Activated CD4-positive, CD25-positive, alpha-beta regulatory T cell (primary cell): Measurements from ENCODE around the gene LKAAEAR1.

Experiments
- DNase-seq, 4 experiments: peaks; one replicate each; lab custom pipeline; 2025; lab: John Stamatoyannopoulos, UW

Gene LKAAEAR1

GRCh38 chr20:64050261-64051032, 33.8 kb downstream of the LKAAEAR1 start:
- DNase-seq = no peak

GRCh38 chr20:64049878-64050260, 34.3 kb downstream of the LKAAEAR1 start:
- DNase-seq = no peak

GRCh38 chr20:64049060-64049877, 34.9 kb downstream of the LKAAEAR1 start, which contains the start of gene SOX18:
Gene SOX18 (minus strand): TSS chr20:64049639. CDS start chr20:64049516, 123 bp downstream.
- DNase-seq = no peak

GRCh38 chr20:64048402-64049044, 35.7 kb downstream of the LKAAEAR1 start:
- DNase-seq = no peak

GRCh38 chr20:64047968-64048401, 36.2 kb downstream of the LKAAEAR1 start:
- no peak for DNase-seq

DNA sequence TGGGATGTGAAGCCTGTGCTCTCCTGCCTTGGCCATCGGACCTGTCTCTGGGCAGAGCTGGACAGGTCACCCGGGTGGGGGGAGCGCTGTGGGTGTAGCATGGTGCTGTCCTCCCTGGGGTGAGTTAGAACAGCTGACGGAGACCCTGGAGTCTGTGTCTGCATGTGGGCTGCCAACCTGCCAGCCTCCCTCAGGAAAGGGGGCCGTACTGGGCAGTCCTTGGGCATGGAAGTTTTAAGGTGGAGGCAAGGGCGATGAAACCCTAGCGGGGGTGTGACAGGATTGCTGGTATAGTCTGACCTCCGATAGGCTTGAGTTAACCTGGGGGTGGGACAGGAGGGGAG, 37.2 kb downstream of the LKAAEAR1 start:
- DNase-seq = no peak

GRCh38 chr20:64045346-64046011, 38.7 kb downstream of the LKAAEAR1 start:
- DNase-seq = no peak

DNA sequence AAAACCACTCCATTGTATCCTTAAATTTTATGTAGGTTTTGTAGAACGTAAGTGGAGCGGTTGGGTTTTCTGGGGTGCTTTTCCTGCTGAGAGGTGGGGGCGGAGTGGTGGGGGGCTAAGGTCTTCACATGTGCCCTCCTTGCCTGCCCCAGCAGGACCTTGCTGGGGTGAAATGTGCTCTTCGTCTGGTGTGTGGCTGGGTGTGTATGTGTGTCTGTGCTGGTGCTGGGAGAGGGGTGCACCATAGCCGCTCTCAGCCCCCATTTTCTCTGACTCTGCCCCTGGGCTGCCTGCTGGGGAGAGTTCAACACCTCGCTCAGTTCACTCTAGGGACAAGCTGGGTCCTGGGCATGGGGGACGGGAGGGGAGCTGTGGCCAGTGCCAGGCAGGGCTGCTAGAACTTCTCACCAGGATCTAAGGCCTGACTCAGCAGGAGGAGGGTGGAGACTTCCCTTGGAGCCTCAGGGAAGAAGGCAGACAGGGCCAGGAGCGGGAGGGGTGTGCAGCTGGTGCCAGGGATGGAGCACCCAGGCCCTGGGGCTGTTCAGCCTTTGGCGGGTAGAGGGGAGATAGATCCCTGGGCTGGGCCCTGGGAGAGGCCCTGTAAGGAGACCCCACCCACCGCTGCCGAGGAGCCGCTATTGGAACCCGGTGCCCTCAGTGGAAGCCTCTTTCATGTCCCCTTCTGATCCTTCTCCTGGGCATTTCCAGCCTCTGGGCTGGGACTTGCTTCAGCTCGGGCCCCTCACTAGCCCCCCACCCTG, 39.5 kb downstream of the LKAAEAR1 start:
- DNase-seq = no peak

DNA sequence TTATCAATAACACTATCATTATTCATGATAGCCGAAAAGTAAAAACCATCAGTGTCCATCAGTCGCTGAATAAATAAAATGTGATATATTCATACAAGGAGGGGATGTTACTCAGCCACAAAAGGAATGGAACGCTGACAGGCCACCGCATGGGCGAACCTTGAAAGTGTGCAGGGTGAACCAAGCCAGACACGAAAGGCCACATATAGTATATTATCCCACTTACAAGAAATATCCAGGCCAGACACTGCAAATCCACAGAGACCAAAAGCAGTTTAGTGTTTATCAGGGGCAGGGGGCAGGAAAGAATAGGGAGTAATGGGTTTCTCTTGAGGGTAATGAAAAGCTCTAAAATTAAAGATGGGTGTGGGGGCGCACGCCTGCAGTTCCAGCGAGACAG, 40.4 kb downstream of the LKAAEAR1 start:
- DNase-seq = no peak

GRCh38 chr20:64042054-64042781, 42.0 kb downstream of the LKAAEAR1 start:
- no peak for DNase-seq

GRCh38 chr20:64041781-64042053, 42.5 kb downstream of the LKAAEAR1 start:
- no peak for DNase-seq

GRCh38 chr20:64041040-64041780, 43.0 kb downstream of the LKAAEAR1 start:
- DNase-seq = no peak

DNA sequence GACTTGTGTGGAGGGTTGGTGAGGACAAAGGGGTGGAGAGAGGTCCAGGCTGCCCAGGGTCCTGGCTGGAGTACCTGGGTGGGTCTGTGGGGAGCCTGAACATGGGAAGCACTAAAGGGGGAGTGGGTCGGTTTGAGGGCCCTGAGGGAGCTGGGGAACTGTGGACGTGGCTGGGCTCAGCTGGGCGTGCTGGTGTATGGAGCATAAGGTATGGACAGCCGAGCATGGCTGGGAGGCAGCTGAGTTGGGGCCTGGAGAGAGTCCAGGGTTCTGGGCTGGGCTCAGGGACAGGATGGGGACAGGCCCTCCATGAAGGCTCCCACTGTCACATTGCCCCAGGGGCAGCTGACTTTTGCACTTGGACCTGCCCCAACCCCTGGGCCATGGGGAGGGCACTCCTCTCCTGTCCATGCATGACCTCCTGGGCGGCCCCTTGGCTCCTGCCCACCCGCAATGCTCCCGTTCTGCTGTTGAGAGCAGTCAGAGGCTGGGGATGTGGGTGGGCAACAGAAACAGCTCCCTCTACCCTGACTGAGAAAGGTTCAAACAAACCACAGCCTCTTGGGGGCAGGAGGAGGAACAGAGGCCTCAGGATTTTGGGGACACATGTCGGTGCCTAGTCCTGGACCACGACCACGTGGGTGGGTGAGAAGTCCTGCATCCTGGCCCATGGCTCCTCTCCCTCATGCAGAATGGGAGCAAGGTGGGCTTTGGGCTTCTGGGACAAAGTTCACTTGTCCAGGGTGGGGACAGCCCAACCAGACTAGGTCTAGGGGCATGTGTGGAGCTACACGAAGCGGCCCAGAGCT, 43.8 kb downstream of the LKAAEAR1 start:
- DNase-seq = no peak

DNA sequence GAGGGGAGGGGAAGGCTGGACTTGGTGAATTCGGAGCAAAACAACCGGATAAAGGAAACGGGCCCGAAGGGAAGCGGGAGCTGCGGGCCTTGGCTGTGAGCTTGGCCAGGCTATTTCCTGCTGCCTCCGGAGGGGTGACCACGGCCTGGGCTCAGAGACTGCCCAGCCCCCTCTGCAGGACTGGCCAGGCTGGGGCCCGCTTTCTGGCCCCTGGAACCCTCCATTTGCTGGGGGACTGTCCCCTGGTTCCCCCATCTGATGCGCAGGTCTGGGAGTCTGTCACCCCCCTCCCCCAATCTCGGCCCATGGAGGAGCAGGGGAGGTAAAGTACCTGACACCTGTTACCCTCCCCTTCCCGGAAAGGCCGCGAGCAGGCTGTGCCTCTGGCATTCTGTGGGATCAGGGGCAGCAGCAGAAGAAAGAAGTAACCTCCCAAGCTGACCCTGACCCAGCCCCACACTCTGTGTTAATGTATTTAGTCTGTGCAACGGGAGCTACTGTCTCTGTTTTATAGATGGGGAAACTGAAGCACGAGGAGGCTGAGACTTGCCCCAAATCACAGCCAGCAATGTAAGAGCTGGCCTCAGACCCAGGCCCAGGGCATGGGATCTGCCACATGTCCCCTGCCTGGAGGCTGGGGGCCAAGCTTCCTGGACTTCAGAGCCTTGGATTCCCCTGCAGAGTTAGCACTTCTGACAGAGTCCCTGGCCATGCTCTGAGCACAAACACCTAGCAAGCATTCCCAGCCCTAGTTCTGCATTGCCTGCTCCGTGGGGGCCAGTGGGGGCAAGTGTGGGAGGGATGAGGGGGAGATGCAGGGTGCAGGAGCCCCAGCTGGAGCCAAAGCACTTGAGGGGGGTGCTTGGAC, 44.7 kb downstream of the LKAAEAR1 start:
- no peak for DNase-seq

DNA sequence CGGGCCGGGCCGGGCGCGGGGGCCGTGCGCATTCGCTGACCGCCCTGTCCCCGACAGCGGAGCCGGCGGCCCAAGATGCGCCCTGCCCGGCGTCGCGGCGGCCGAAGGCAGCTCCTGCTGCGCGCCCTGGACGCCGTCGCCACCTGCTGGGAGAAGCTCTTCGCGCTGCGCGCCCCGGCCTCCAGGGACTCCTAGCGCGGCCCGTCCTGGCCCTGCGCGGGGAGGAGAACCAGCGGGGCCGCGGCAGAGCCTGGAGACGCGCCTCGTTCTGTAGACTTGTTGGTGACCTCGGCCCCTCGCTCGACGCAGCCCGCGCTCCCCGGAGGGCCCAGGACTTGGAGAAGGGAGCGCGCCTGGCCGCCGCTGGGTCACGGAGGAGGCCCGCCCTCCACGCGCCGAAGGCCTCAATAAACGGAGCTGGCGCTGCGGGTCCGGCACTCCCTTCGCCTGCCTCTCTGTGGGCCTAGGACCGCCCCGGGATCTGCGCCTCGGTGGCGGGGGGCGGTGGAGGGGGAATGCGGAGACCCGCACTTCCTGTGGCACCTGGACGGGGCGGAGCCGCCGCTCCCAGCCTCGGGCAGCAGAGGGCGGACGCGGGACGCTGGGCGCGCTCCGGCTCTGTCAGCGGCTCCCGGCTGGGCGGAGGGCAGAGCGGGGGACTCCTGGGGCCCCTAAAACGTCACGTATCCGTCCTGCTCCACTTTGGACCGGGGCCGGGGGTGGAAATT, 45.5 kb downstream of the LKAAEAR1 start:
- peak; percentile 51 to 76 (median 67) for DNase-seq

DNA sequence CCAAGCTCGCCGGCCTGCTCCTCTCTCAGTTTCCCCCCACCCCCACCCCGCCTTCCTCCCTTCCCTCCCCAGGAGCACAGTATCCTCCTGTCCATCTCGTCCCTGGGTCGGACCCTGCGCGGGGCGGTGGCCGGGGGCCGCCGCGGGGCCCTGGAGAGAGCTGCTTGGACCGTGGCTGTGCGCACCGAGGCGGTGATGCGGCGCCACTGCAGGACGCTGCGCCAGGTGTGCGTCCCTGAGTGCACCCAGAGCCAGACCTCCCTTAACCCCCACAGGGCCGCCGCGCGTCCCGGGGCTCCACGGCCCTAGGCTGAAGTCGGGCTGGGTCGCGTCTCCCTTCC, 46.0 kb downstream of the LKAAEAR1 start:
- DNase-seq = no peak

- DNase-seq = no peak
Observed at GRCh38 chr20:64037498-64038213, 46.5 kb downstream of the LKAAEAR1 start.
